Brain microvascular endothelial cell (primary cell): ENCODE data around the gene PRKN.
"Not testable (repeated sequence)": the region's sequence is repeated elsewhere in the genome, so short reads cannot be mapped to it uniquely, and the experiment has no call there.

Source experiments
- DNase-seq: peaks from one replicate; pipeline ENCODE4 v3.0.0-alpha.2; 2020
- H3K27ac ChIP-seq: fragments of 250-450 bp; sonication (Bioruptor Pico); 2 replicates; pipeline ENCODE4 v1.5.1; 2020; ENCODE audit warnings: mild to moderate bottlenecking, moderate library complexity
- H3K27me3 ChIP-seq: fragments of 250-450 bp; sonication (Bioruptor Pico); replicated peaks from 2 replicates; pipeline ENCODE4 v1.5.1; 2020; ENCODE audit warnings: mild to moderate bottlenecking
- H3K36me3 ChIP-seq: fragments of 250-450 bp; sonication (Bioruptor Pico); replicated peaks from 2 replicates; pipeline ENCODE4 v1.5.1; 2020; ENCODE audit warnings: mild to moderate bottlenecking
- H3K4me3 ChIP-seq: 2 replicates; pipeline ENCODE4 v1.5.1; 2011; ENCODE audit warnings: low read depth, mild to moderate bottlenecking, control low read depth, low read length, moderate library complexity
- CTCF ChIP-seq: IDR thresholded peaks from 2 replicates; pipeline ENCODE4 v1.5.1; 2011; ENCODE audit warnings: low read depth, mild to moderate bottlenecking, moderate library complexity, low read length, control low read depth, inconsistent platforms; ENCODE audit errors: missing control alignments
- in situ Hi-C: cut with HindIII; loops from 2 replicates; pipeline ENCODE4 v1.10.0; 2017; ENCODE audit warnings: low sequenced_read_pairs, low pct_ligation_motif_present

Gene PRKN

GRCh38 chr6:161889324-161889723, 838.2 kb downstream of the PRKN start:
- in situ Hi-C loops = no loop called here
- no peak for DNase-seq

DNA sequence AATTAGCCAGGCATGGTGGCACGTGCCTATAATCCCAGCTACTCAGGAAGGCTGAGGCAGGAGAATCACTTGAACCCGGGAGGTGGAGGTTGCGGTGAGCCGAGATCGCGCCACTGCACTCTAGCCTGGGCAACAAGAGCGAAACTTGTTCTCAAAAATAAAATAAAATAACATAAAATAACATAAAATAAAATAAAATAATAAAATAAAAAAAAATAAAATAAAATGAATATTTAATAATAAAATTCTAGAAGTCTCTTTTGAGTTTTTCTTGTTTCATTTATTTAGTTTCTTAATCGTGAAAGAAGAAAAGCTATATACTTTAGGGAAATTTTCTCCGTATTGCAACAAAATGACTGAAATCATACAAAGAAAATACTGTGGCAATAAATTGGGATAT, 841.0 kb downstream of the PRKN start:
- H3K27me3 ChIP-seq, H3K4me3 ChIP-seq, DNase-seq, in situ Hi-C loops, H3K36me3 ChIP-seq, H3K27ac ChIP-seq: not testable (repeated sequence)

More at GRCh38 chr6:161889324-161889723, 838.2 kb downstream of the PRKN start:
- no peaks in the 10 kb centered on the region for H3K27me3 ChIP-seq
- no peaks in the 10 kb centered on the region for H3K36me3 ChIP-seq
- no peak for TF ChIP-seq CTCF
- H3K4me3 ChIP-seq = no peak overlapping the region
- no peak overlapping the region for H3K27ac ChIP-seq

DNA sequence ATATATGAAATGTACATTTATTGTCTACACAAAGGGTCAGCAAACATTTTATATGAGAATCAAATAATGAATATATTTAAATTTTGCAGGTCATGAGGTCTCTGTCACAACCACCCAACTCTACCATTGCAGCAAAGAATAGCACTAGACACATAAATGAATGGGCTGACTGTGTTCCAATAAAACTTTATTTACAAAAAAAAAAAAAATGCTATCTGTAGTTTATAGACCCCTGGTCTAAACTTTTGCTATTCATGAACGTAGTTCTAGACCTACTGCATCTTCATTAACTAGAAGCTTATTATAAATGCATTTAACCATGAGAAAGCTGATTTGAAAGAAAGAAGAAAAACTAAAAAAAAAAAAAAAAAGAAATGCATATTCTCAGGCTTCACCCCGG, 842.8 kb downstream of the PRKN start:
- in situ Hi-C loops = no loop called here
- no peak for TF ChIP-seq CTCF
- Histone ChIP-seq H3K36me3 (no peaks in the 10 kb centered on the region), H3K27ac (no peak overlapping the region), H3K27me3 (no peaks in the 10 kb centered on the region), H3K4me3 (no peak overlapping the region)
- DNase-seq = no peak

- DNase-seq = no peak
- TF ChIP-seq CTCF = no peak
- in situ Hi-C loops = no loop called here
These were observed 845.3 kb downstream of the PRKN start for GRCh38 chr6:161882196-161882765.

GRCh38 chr6:161880056-161880455, 847.5 kb downstream of the PRKN start:
- in situ Hi-C loops = no loop called here
- Histone ChIP-seq H3K36me3 (no peaks in the 10 kb centered on the region), H3K27me3 (no peaks in the 10 kb centered on the region), H3K27ac (no peak overlapping the region), H3K4me3 (no peak overlapping the region)
- no peak for DNase-seq
- no peak for TF ChIP-seq CTCF

More at GRCh38 chr6:161882196-161882765, 845.3 kb downstream of the PRKN start:
- Histone ChIP-seq H3K36me3 (no peaks in the 10 kb centered on the region), H3K27ac (no peak overlapping the region), H3K27me3 (no peaks in the 10 kb centered on the region), H3K4me3 (no peak overlapping the region)

- no peak overlapping the region for H3K4me3 ChIP-seq
- no peak overlapping the region for H3K27ac ChIP-seq
- H3K36me3 ChIP-seq = no peaks in the 10 kb centered on the region
- no peak for TF ChIP-seq CTCF
- no peaks in the 10 kb centered on the region for H3K27me3 ChIP-seq
- no peak for DNase-seq
- in situ Hi-C loops = no loop called here
These were observed 851.3 kb downstream of the PRKN start for GRCh38 chr6:161876231-161876630.
